Liver (tissue), 3 donors: Measurements from ENCODE around the gene TBC1D3B.
"Not testable (repeated sequence)": the region's sequence is repeated elsewhere in the genome, so short reads cannot be mapped to it uniquely, and the experiment has no call there.

Experiments used
- GABPA ChIP-seq, 2 donors: IDR thresholded peaks in 1 of 2; conservative IDR thresholded peaks in 1 of 2; 2 replicates each; pipeline ENCODE4 v1.6.1; 2016; ENCODE audit warnings: antibody characterized with exemption in 2 of 2, mild to moderate bottlenecking in 1 of 2, moderate library complexity in 1 of 2
- TF ChIP-seq, protein P1 (sequence below): fragments of 150-350 bp; IDR thresholded peaks from 2 replicates; pipeline ENCODE4 v1.5.1; 2017; ENCODE audit warnings: improper control_type of control experiment, low read depth, low read length; ENCODE audit not compliant: missing input control
- donor health status: healthy.
- donor health status: healthy.

- TF ChIP-seq, protein P1, sequence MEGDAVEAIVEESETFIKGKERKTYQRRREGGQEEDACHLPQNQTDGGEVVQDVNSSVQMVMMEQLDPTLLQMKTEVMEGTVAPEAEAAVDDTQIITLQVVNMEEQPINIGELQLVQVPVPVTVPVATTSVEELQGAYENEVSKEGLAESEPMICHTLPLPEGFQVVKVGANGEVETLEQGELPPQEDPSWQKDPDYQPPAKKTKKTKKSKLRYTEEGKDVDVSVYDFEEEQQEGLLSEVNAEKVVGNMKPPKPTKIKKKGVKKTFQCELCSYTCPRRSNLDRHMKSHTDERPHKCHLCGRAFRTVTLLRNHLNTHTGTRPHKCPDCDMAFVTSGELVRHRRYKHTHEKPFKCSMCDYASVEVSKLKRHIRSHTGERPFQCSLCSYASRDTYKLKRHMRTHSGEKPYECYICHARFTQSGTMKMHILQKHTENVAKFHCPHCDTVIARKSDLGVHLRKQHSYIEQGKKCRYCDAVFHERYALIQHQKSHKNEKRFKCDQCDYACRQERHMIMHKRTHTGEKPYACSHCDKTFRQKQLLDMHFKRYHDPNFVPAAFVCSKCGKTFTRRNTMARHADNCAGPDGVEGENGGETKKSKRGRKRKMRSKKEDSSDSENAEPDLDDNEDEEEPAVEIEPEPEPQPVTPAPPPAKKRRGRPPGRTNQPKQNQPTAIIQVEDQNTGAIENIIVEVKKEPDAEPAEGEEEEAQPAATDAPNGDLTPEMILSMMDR, result not testable (repeated sequence)
- not testable (repeated sequence) for TF ChIP-seq GABPA (IDR thresholded peaks at IDR 0.05 in 1 of 2, conservative IDR thresholded peaks at IDR 0.05 in 1 of 2)
Observed at GRCh38 chr17:36207383-36207782, 30.9 kb upstream of the TBC1D3B start.
